Coronary artery (tissue), 2 donors: ENCODE measurements around the gene UNC80.

Experiments used
- DNase-seq: peaks from one replicate; pipeline ENCODE4 v3.0.0-alpha.2; 2017; ENCODE audit warnings: low spot score
- H3K27ac ChIP-seq, 2 donors: fragments of 200-600 bp; sonication (generic); one replicate each; pipeline ENCODE4 v1.5.1; 2016 to 2019
- H3K4me3 ChIP-seq: fragments of 200-600 bp; sonication (generic); 2 replicates; pipeline ENCODE4 v1.5.1; 2016; ENCODE audit warnings: mild to moderate bottlenecking, moderate library complexity
- TF ChIP-seq, protein P1 (sequence below): fragments of 200-600 bp; sonication (generic); IDR thresholded peaks from one replicate; pipeline ENCODE4 v1.5.1; 2019; ENCODE audit warnings: antibody characterized with exemption

The UNC80 gene

DNA sequence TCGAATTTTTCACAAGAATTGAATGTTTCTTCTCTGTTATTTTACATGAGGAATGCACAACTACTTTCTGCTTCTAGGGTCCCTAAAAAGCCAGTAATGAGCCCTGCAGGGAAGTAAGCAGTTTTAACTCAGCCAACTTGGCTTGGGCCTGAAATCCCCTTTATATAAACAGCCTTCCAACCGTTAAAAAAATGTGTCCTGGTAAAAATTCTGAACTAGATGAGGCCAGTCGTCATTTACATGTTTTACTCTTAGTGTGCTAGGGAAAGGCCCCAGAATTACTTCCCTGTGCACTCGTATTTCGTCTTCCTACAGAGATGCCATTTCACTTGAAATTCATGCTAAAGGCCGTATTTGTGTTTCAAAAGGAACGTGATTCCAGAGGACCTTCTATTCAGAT is 188.4 kb downstream of the UNC80 start:
- TF ChIP-seq, protein P1, sequence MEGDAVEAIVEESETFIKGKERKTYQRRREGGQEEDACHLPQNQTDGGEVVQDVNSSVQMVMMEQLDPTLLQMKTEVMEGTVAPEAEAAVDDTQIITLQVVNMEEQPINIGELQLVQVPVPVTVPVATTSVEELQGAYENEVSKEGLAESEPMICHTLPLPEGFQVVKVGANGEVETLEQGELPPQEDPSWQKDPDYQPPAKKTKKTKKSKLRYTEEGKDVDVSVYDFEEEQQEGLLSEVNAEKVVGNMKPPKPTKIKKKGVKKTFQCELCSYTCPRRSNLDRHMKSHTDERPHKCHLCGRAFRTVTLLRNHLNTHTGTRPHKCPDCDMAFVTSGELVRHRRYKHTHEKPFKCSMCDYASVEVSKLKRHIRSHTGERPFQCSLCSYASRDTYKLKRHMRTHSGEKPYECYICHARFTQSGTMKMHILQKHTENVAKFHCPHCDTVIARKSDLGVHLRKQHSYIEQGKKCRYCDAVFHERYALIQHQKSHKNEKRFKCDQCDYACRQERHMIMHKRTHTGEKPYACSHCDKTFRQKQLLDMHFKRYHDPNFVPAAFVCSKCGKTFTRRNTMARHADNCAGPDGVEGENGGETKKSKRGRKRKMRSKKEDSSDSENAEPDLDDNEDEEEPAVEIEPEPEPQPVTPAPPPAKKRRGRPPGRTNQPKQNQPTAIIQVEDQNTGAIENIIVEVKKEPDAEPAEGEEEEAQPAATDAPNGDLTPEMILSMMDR: no peak
- Histone ChIP-seq H3K4me3 (no peak overlapping the region), H3K27ac (no peak overlapping the region)
- DNase-seq: no peak

DNA sequence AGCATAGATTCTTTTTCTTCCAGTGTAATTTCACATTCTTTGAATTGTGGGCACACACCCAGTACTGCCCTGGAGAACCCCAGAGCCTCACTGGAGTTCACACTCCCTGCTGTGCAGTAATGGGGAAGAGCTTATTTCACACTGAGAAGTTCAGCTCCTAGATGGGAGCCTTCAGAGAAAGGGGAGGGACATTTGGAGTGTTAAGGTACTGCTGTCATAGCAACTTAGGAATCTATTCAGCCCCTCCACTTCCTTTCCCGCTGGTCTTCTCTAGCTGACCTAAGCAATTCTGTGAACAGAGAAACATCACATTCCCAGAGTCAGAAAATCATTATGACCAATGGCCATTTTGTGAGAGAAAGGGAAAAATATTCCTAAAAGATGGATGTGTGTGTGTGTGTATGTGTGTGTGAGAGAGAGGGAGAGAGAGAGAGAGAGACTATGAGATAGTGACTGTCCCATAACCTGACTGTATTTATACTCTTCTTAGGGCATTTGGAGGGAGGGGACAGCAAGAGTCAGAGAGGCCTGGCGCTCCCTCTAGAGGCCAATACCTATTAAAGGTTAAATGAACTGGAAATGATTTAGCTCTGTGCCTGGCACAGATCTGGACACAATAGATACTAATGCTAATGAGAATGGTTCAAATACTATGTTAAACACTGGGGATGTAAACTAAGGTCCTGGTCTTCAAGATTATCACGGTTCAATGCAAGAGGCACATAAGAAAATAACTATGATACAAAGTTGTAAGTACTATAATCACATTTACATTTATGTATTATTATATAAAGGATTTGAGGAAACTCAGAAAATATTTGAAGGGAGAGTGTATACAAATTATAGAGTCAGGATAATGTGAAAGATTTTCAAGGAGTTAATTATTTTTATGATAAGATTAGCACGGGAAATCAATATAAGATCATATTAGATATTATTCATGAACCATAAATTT is 189.3 kb downstream of the UNC80 start:
- Histone ChIP-seq H3K27ac (no peak overlapping the region), H3K4me3 (no peak overlapping the region)
- DNase-seq: no peak
- TF ChIP-seq, protein P1: peak; percentile 48

DNA sequence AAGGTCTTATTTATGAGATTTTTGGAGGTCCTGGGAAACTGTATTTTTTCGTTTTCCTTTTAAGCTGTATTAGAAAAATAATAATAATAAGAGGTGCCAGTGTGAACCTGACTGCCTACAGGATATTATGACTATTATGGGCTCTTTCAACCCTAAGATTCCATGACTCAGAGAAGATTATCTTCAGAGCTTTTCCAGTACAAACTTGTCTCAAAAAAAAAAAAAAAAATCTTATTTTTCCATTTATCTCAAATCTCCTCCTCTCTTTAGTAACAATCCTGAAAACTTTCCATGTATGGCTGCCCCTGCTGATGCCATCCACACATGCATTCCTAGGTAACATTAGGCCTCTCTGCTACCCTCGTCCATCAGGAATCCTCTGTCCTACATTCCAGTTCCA is 194.1 kb downstream of the UNC80 start:
- no peak overlapping the region for H3K4me3 ChIP-seq
- no peak overlapping the region for H3K27ac ChIP-seq
- no peak for DNase-seq
- TF ChIP-seq, protein P1: no peak

DNA sequence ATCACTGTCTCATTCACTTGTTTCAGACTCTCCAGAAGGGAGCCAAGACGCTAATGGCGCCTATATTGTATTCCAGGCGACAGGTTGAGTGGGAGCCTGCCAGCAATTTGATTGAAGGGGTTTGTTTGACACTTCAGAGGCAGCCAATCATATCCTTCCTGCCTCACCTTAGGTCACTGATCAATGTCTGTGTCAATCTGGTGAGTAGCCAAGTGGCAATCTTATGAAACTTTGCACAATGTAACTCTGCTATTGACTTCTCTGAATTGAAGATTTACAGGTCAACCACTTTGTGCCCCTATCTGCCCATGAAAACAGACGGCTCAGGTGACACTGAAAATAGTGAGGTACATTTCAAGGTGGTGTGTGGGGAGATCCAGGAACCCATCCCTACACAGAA is 198.1 kb downstream of the UNC80 start:
- H3K27ac ChIP-seq: no peak overlapping the region
- DNase-seq: no peak

DNA sequence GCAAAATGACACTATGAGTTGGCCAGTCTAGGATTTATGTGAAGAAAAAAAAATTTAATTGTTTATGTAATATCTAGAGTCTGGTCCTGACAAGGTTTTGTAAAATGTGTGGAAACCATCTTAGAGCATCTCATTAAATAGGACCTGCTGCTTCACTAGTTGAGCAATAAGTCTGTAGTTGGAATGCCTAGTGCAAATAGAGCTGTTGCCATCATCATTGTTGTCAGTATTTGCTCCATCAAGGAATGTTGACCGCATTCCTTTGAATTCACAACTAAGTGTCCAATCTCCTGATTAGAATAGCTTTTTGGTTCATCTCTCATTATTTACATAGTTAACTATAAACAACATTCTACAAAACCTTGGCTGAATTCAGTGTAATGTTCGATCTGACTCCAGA is 198.6 kb downstream of the UNC80 start:
- Histone ChIP-seq H3K4me3 (no peak overlapping the region), H3K27ac (no peak overlapping the region)
- DNase-seq: no peak
- TF ChIP-seq, protein P1: no peak

More for the DNA sequence above, 198.1 kb downstream of the UNC80 start:
- TF ChIP-seq, protein P1: no peak
- no peak overlapping the region for H3K4me3 ChIP-seq

DNA sequence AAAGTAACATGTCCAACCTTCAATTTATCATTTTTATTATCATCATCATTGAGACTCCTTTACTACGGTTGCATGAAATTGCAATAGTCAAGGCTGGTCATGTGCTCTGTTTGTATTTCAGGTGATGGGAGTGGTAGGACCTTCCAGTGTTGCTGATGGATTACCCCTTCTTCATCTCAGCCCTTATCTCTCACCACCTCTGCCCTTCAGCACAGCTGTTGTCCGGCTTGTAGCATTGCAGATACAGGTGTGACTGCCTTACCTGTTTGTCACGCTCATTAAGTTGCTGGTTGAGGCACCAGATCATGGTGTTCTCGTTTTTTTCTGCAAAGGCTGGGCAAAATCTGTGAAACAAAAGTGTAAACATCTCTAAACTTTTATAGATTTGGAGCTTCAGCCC is 199.1 kb downstream of the UNC80 start:
- TF ChIP-seq, protein P1: no peak
- no peak for DNase-seq
- no peak overlapping the region for H3K27ac ChIP-seq

DNA sequence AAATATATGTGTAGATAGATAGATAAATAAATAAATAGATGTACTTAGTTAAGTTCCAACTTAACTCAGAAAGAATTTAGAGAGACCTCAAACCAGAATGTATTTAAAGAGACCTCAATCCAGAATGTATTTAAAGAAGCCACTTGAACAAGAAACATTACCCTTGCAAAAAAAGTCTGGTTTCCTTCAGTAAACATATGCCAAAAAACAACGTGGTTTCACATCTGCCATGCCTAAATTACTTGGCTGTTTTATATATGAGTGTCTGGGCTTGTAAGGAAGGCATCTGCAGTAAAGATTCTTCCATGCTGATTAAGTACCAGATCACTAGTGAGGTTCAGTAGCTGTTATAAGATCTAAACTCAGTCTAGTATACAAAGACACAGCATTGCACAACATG is 201.7 kb downstream of the UNC80 start:
- H3K27ac ChIP-seq: no peak overlapping the region
- no peak for DNase-seq
- H3K4me3 ChIP-seq: no peak overlapping the region
- TF ChIP-seq, protein P1: no peak

More for the DNA sequence above, 199.1 kb downstream of the UNC80 start:
- H3K4me3 ChIP-seq: no peak overlapping the region
